ENCODE measurements around the gene SERPINI1. TPM values are rescaled to one million over a fixed set of nuclear protein-coding genes. Genes with fewer than 3 reads are reported as not detected.

SERPINI1 gene
- total RNA-seq, result 1.5 and 4.4 TPM in 2 replicates

- DNase-seq (ENCODE audit: extremely low read depth, low read depth, low spot score), result peak; percentile 44
Observed at GRCh38 chr3:167735233-167736138, at the start of gene SERPINI1. SERPINI1 (plus strand) TSS chr3:167735721; CDS start chr3:167789129, 53,408 bp downstream.

- DNase-seq (ENCODE audit: extremely low read depth, low read depth, low spot score), result no peak
Observed at GRCh38 chr3:167691366-167691765, 44.2 kb upstream of the SERPINI1 start.

- no peak for DNase-seq (ENCODE audit: extremely low read depth, low read depth, low spot score)
Observed at GRCh38 chr3:167694121-167694520, 41.4 kb upstream of the SERPINI1 start.

GRCh38 chr3:167700046-167700445 lies 35.5 kb upstream of the SERPINI1 start:
- no peak for DNase-seq (ENCODE audit: extremely low read depth, low read depth, low spot score)

GRCh38 chr3:167700926-167701325 lies 34.6 kb upstream of the SERPINI1 start:
- DNase-seq (ENCODE audit: extremely low read depth, low read depth, low spot score), result no peak

GRCh38 chr3:167705840-167706239 lies 29.7 kb upstream of the SERPINI1 start:
- no peak for DNase-seq (ENCODE audit: extremely low read depth, low read depth, low spot score)

GRCh38 chr3:167709690-167710089 lies 25.8 kb upstream of the SERPINI1 start:
- no peak for DNase-seq (ENCODE audit: extremely low read depth, low read depth, low spot score)

- DNase-seq (ENCODE audit: extremely low read depth, low read depth, low spot score), result no peak
Observed at GRCh38 chr3:167710552-167710951, 25.0 kb upstream of the SERPINI1 start.

GRCh38 chr3:167711439-167711838 lies 24.1 kb upstream of the SERPINI1 start:
- no peak for DNase-seq (ENCODE audit: extremely low read depth, low read depth, low spot score)

- no peak for DNase-seq (ENCODE audit: extremely low read depth, low read depth, low spot score)
Observed at GRCh38 chr3:167712445-167712844, 23.1 kb upstream of the SERPINI1 start.

- DNase-seq (ENCODE audit: extremely low read depth, low read depth, low spot score), result no peak
Observed at GRCh38 chr3:167714871-167715270, 20.6 kb upstream of the SERPINI1 start.

GRCh38 chr3:167716920-167717319 lies 18.6 kb upstream of the SERPINI1 start:
- DNase-seq (ENCODE audit: extremely low read depth, low read depth, low spot score), result no peak

GRCh38 chr3:167718582-167718981 lies 16.9 kb upstream of the SERPINI1 start:
- DNase-seq (ENCODE audit: extremely low read depth, low read depth, low spot score), result no peak

- DNase-seq (ENCODE audit: extremely low read depth, low read depth, low spot score), result no peak
Observed at GRCh38 chr3:167723025-167723512, 12.5 kb upstream of the SERPINI1 start.

- no peak for DNase-seq (ENCODE audit: extremely low read depth, low read depth, low spot score)
Observed at GRCh38 chr3:167723872-167724271, 11.6 kb upstream of the SERPINI1 start.

- no peak for DNase-seq (ENCODE audit: extremely low read depth, low read depth, low spot score)
Observed at GRCh38 chr3:167728176-167728575, 7.3 kb upstream of the SERPINI1 start.

- DNase-seq (ENCODE audit: extremely low read depth, low read depth, low spot score), result no peak
Observed at GRCh38 chr3:167728632-167729323, 6.7 kb upstream of the SERPINI1 start.

GRCh38 chr3:167729591-167729990 lies 5.9 kb upstream of the SERPINI1 start:
- DNase-seq (ENCODE audit: extremely low read depth, low read depth, low spot score), result no peak

GRCh38 chr3:167731393-167731792 lies 4.1 kb upstream of the SERPINI1 start:
- DNase-seq (ENCODE audit: extremely low read depth, low read depth, low spot score), result no peak

- DNase-seq (ENCODE audit: extremely low read depth, low read depth, low spot score), result no peak
Observed at GRCh38 chr3:167732313-167733065, 3.0 kb upstream of the SERPINI1 start.

GRCh38 chr3:167733961-167734497 lies 1.5 kb upstream of the SERPINI1 start:
- DNase-seq (ENCODE audit: extremely low read depth, low read depth, low spot score), result no peak
